DND-41 (cell line): ENCODE measurements around the gene ACSF3.

Experiments
- ATAC-seq: fragments of 200-7000 bp; cut with Tn5 transposase; 3 replicates; pipeline ENCODE4 v1.9.1; 2021; ENCODE audit warnings: low read depth; ENCODE audit not compliant: insufficient read depth
- DNase-seq: peaks from one replicate; pipeline ENCODE4 v3.0.0-alpha.2; 2020
- H2AFZ ChIP-seq: 2 replicates; pipeline ENCODE4 v1.6.0; 2012; ENCODE audit warnings: low read depth, low read length
- H3K27ac ChIP-seq: 2 replicates; pipeline ENCODE4 v1.5.1; 2012; ENCODE audit warnings: low read length, inconsistent platforms
- H3K27me3 ChIP-seq: fragments of 200-600 bp; sonication (generic); 2 replicates; pipeline ENCODE4 v1.6.0; 2012; ENCODE audit warnings: low read length, mild to moderate bottlenecking, inconsistent platforms; ENCODE audit not compliant: insufficient read depth, poor library complexity
- H3K36me3 ChIP-seq: 2 replicates; pipeline ENCODE4 v1.5.1; 2012; ENCODE audit warnings: low read length, inconsistent platforms; ENCODE audit not compliant: insufficient read depth
- H3K4me1 ChIP-seq: 2 replicates; pipeline ENCODE4 v1.5.1; 2012; ENCODE audit warnings: mild to moderate bottlenecking, low read length; ENCODE audit not compliant: insufficient read depth
- H3K4me2 ChIP-seq: 2 replicates; pipeline ENCODE4 v1.6.0; 2012; ENCODE audit warnings: mild to moderate bottlenecking, moderate library complexity, low read length, inconsistent platforms; ENCODE audit not compliant: insufficient read depth
- H3K4me3 ChIP-seq, 2 experiments: fragments of 200-600 bp in 1 of 2; shearing (Covaris generic) in 1 of 2; 2 replicates each; pipeline ENCODE4 v1.5.1; 2012 to 2016; ENCODE audit warnings: inconsistent platforms in 2 of 2, low read length in 2 of 2, mild to moderate bottlenecking in 2 of 2, low read depth in 1 of 2, moderate library complexity in 1 of 2
- H3K79me2 ChIP-seq: 2 replicates; pipeline ENCODE4 v1.6.0; 2012; ENCODE audit warnings: low read length, inconsistent platforms; ENCODE audit not compliant: insufficient read depth
- H3K9ac ChIP-seq: 2 replicates; pipeline ENCODE4 v1.6.0; 2012; ENCODE audit warnings: low read depth, mild to moderate bottlenecking, inconsistent platforms, low read length, moderate library complexity
- H3K9me3 ChIP-seq: 2 replicates; pipeline ENCODE4 v1.5.1; 2012; ENCODE audit warnings: low read length, moderate library complexity, mild to moderate bottlenecking, inconsistent platforms; ENCODE audit not compliant: insufficient read depth, severe bottlenecking
- H4K20me1 ChIP-seq: 2 replicates; pipeline ENCODE4 v1.6.0; 2012; ENCODE audit warnings: low read length; ENCODE audit not compliant: insufficient read depth
- EZH2 ChIP-seq: IDR thresholded peaks from 3 replicates; pipeline ENCODE4 v1.6.1; 2012; ENCODE audit warnings: borderline replicate concordance, low read depth, mild to moderate bottlenecking, moderate library complexity, low read length, inconsistent platforms; ENCODE audit not compliant: severe bottlenecking
- TF ChIP-seq, protein P1 (sequence below): IDR thresholded peaks from 2 replicates; pipeline ENCODE4 v1.5.1; 2012; ENCODE audit warnings: borderline replicate concordance, low read length, moderate library complexity, mild to moderate bottlenecking; ENCODE audit not compliant: poor library complexity, severe bottlenecking; ENCODE audit errors: extremely low read depth

The ACSF3 gene

DNA sequence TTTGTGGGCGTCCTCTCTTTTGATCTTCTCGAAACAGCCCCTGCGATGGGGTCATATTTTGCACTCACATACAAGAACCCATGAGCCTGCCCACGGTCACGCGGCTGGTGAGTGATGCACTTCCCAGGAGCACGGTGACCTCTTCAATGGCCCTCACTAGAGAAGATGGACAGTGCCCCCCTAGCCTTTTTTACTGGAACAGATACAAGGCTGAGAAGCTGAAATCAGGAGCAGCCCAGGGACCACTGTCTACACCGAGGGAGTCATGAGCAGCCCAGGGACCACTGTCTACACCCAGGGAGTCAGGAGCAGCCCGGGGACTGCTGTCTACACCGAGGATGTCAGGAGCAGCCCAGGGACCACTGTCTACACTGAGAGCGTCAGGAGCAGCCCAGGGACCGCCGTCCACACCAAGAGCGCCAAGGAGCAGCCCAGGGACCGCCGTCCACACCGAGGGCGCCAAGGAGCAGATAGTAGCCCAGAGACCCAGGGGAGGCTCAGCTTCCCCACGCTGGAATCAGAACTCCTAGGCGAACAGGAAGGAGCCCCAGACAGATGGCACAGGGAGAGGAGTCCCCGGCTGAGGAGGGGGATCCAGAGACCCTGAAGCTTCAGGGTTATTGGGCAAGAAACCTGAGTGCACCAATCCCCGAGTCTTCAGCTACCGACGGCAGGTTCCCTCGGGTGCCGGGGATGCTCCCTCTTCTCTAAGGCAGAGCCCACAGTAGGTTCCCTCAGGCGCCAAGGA, 23.7 kb downstream of the ACSF3 start:
- Histone ChIP-seq H3K36me3 (peaks cover 85% of the 10 kb centered on the region), H3K4me2 (no peak overlapping the region), H3K27me3 (no peaks in the 10 kb centered on the region), H3K4me3 (no peak overlapping the region), H2AFZ (no peak overlapping the region), H4K20me1 (0 out of 2 replicates have a peak, but pooled peaks cover 2% of the 10 kb centered on the region), H3K79me2 (no peaks in the 10 kb centered on the region), H3K27ac (no peak overlapping the region), H3K9ac (no peak overlapping the region), H3K4me1 (peaks cover 39% of the 10 kb centered on the region), H3K9me3 (no peaks in the 10 kb centered on the region)
- ATAC-seq: no peak
- TF ChIP-seq, protein P1, sequence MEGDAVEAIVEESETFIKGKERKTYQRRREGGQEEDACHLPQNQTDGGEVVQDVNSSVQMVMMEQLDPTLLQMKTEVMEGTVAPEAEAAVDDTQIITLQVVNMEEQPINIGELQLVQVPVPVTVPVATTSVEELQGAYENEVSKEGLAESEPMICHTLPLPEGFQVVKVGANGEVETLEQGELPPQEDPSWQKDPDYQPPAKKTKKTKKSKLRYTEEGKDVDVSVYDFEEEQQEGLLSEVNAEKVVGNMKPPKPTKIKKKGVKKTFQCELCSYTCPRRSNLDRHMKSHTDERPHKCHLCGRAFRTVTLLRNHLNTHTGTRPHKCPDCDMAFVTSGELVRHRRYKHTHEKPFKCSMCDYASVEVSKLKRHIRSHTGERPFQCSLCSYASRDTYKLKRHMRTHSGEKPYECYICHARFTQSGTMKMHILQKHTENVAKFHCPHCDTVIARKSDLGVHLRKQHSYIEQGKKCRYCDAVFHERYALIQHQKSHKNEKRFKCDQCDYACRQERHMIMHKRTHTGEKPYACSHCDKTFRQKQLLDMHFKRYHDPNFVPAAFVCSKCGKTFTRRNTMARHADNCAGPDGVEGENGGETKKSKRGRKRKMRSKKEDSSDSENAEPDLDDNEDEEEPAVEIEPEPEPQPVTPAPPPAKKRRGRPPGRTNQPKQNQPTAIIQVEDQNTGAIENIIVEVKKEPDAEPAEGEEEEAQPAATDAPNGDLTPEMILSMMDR: no peak
- no peak for TF ChIP-seq EZH2
- DNase-seq: no peak

DNA sequence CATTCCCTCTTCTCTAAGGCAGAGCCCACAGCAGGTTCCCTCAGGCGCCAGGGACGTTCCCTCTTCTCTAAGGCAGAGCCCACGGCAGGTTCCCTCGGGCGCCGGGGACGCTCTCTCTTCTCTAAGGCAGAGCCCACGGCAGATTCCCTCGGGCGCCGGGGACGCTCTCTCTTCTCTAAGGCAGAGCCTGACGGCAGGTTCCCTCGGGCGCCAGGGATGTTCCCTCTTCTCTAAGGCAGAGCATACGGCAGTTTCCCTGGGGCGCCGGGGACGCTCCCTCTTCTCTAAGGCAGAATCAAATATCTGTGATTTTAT, 24.3 kb downstream of the ACSF3 start:
- Histone ChIP-seq H2AFZ (no peak overlapping the region), H3K4me1 (peaks cover 34% of the 10 kb centered on the region), H3K4me2 (no peak overlapping the region), H3K9me3 (no peaks in the 10 kb centered on the region), H3K79me2 (no peaks in the 10 kb centered on the region), H4K20me1 (0 out of 2 replicates have a peak, but pooled peaks cover 2% of the 10 kb centered on the region), H3K4me3 (no peak overlapping the region), H3K27ac (no peak overlapping the region), H3K9ac (no peak overlapping the region), H3K27me3 (no peaks in the 10 kb centered on the region), H3K36me3 (peaks cover 85% of the 10 kb centered on the region)
- TF ChIP-seq, protein P1: no peak
- no peak for TF ChIP-seq EZH2
- ATAC-seq: no peak
- DNase-seq: no peak

DNA sequence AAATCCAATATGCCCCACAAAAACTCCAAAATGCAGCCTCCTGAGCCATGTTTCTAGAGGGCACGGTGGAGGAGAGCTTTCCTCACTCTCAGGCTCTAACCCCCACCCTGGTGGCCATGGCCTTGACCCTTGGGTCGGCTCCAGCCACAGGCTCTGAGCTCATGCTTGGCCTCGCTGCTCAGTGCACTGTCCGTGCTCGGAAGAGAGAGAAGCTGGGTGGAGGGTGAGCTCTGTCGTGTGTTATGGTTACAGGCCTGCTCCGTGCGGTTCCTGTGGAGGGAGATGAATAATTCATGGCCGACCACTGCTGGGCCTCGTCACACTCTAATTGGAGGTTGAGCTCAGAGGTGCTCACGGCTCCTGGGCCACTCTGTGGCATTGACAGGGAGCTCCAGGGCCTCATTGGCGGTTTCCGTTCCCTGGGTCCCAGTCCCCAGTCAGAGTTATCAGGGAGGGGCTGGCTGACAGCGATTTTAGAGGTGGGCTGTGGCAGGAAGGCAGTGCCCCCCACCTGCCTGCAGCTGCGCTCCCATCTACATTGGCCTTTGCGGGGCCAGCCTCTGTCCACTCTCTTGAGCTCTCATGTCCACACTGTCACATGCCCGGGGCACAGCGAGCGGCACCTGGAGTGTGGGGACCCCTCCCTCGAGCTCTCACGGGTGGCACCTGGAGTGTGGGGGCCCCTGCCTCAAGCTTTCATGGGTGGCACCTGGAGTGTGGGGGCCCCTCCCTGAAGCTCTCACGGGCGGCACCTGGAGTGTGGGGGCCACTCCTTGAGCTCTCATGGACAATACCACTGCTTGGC, 24.9 kb downstream of the ACSF3 start:
- H4K20me1 ChIP-seq: 0 out of 2 replicates have a peak, but pooled peaks cover 2% of the 10 kb centered on the region
- H3K79me2 ChIP-seq: no peaks in the 10 kb centered on the region
- no peaks in the 10 kb centered on the region for H3K27me3 ChIP-seq
- no peaks in the 10 kb centered on the region for H3K9me3 ChIP-seq
- H3K27ac ChIP-seq: no peak overlapping the region
- H3K9ac ChIP-seq: no peak overlapping the region
- no peak for ATAC-seq
- DNase-seq: no peak
- TF ChIP-seq, protein P1: no peak
- no peak for TF ChIP-seq EZH2
- H3K36me3 ChIP-seq: peaks cover 85% of the 10 kb centered on the region
- no peak overlapping the region for H2AFZ ChIP-seq
- H3K4me2 ChIP-seq: no peak overlapping the region
- peaks cover 28% of the 10 kb centered on the region for H3K4me1 ChIP-seq
- no peak overlapping the region for H3K4me3 ChIP-seq
